ENCODE measurements around the gene CAMK4.
"Not testable (repeated sequence)": the region's sequence is repeated elsewhere in the genome, so short reads cannot be mapped to it uniquely, and the experiment has no call there.

CAMK4 gene

GRCh38 chr5:111229871-111230810, 6.0 kb downstream of the CAMK4 start:
- DNase-seq, result no peak

DNA sequence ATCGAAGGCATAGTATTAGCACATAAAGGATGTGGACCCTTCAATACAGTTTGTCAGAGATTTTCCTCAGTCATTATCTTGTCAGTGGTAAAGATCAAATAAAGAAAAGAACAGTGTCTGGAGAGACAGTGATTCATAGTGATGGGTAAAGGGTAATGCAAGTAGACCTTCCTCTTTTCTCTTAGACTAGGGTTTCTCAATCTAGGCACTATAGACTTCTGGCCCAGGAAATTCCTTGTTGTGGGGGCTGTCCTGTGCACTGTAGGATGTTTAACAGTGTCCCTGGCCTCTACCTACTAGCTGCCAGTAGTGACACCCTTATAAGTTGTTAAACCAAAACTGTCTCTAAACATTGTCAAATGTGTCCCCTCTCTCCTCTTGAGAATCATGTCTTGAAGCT, 6.9 kb downstream of the CAMK4 start:
- no peak for DNase-seq

- no peak for DNase-seq
These were observed 8.3 kb downstream of the CAMK4 start for GRCh38 chr5:111232311-111233051.

DNA sequence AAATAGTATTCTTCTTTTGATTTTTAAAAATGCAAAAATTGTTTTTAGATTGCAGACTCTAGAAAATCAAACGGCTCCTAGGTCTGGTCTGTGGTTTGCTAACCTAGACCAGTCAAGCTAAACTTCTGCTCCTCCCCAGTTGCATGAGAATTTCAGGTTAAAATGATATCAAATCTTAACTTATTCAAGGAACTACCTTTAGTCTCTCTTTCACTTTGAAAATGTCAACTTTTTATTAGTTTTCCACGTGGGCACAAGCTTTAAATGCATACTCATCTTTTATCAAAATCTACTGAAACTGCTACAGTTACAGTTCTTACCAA, 8.8 kb downstream of the CAMK4 start:
- no peak for DNase-seq

- DNase-seq, result no peak
These were observed 9.9 kb downstream of the CAMK4 start for GRCh38 chr5:111234125-111234524.

GRCh38 chr5:111235635-111236034, 11.5 kb downstream of the CAMK4 start:
- no peak for DNase-seq

DNA sequence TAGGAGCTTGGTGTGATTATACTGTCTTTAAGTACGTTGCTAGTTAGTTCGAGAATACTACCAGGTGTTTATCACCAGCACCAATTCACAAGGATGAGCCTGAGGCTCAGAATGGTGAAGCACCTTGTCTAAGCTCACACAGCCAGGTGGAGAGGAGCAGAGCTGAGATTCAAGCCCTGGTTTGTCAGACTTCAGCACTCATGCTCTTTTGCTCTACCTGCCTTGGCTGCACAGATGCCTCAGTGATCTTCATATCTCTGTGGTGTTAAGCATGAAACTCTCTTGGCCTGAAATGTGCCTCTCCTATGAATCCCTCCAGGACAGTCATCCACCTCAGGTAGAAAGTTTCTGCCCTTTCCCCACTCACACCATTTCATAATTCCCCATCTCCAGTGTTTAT, 12.2 kb downstream of the CAMK4 start:
- no peak for DNase-seq

DNA sequence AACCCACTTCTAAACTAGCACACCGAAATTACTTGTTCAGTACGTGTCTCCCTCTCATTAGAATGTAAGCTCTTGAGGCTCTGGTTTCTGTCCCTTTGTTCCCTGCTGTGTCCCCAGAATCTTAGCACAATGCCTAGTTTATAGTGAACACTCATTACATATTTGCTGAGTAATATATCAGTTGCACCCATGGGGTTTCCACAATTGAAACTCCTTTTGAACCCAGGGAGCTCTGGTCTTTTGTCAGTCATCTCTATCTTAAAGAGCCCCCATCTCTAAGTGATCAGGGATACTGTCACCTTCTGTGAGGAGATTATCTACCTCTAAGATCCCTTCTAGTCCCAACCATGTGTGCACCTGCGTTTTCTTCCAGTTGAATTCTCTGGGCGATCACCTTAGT, 12.8 kb downstream of the CAMK4 start:
- no peak for DNase-seq

- DNase-seq, result no peak
These were observed 13.3 kb downstream of the CAMK4 start for GRCh38 chr5:111237470-111237869.

GRCh38 chr5:111238431-111239225, 14.4 kb downstream of the CAMK4 start:
- DNase-seq, result no peak

- DNase-seq, result no peak
These were observed 17.5 kb downstream of the CAMK4 start for GRCh38 chr5:111241696-111242095.

DNA sequence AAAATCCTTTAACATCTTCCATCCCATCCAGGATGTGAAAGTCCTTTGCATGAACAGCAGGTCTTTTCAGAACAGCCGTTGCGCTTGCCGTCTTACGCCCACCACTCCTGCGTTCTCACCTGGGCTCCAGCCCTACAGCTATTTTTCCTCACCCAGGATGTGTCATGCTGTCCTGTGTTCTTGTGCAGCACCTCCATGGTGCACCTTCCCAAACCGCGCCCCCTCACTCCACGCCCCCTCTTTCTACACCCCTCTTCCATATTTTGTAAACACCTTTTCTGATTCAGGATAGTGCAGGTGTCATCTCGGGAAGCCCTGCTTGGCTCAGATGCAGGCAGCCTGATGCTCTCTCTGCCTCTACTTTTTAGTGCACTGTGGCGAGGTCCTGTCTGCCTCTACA, 18.4 kb downstream of the CAMK4 start:
- DNase-seq, result no peak

- DNase-seq, result no peak
These were observed 19.1 kb downstream of the CAMK4 start for GRCh38 chr5:111243318-111243717.

- no peak for DNase-seq
These were observed 21.5 kb downstream of the CAMK4 start for GRCh38 chr5:111245654-111246053.

DNA sequence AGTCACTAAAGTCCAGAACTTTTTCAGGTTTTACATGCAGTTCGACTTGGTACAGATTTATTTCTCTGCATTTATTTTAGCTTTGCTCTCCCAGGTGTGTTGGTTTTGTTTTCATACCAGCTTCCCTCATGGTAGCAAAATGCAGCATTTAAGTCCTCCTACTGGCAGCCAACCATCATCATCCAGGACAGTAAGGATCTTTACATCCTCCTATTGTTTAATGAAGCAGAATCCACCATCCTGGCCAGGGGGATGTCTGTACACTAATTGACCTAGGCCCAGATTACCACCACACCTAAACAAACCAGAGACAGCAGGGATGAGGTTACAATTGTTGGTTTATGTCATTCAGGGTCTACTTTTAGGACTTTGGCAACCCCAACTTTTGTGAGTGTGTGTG, 22.3 kb downstream of the CAMK4 start:
- no peak for DNase-seq

GRCh38 chr5:111248571-111248970, 24.4 kb downstream of the CAMK4 start:
- no peak for DNase-seq

- no peak for DNase-seq
These were observed 27.7 kb downstream of the CAMK4 start for GRCh38 chr5:111251921-111252320.

- DNase-seq, result no peak
These were observed 28.8 kb downstream of the CAMK4 start for GRCh38 chr5:111252799-111253545.

GRCh38 chr5:111254613-111255012, 30.4 kb downstream of the CAMK4 start:
- DNase-seq, result peak; percentile 81

DNA sequence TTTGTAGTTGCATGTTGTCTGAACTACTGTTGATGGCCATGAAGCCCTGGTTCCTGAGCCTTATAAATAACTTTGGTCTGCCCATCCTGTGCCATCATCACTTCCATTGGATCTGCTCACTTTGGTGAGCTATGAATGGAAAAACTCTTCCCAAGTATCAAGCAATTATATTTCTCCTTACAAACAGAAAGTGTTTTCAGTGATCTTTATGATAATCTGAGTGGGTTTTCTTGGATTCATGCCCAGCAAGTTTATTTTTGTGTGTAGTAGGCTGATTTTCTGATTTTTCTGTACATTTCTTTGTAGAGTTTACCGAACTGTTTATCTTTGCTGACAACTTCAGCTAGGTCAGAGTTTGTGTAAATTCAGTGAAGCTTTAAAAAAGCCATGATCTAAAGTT, 31.0 kb downstream of the CAMK4 start:
- DNase-seq, result no peak

DNA sequence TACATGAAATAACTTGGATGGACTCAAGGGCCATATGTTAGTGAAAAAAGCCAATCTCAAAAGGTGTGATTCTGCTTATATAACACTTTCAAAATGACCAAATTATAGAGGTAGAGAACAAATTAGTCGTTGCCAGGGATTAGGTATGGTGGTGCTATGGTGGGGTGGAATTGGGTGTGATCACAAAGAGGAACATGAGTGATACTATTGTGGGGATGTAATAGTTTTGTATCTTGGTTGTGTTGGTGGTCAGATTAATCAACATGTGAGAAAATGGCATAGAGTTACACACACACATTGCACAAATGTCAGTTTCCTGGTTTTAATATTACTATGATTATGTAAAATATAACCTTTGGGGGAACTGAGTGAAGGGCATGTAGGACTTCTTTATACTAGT, 31.9 kb downstream of the CAMK4 start:
- DNase-seq, result no peak

GRCh38 chr5:111257610-111258009, 33.4 kb downstream of the CAMK4 start:
- DNase-seq, result not testable (repeated sequence)

DNA sequence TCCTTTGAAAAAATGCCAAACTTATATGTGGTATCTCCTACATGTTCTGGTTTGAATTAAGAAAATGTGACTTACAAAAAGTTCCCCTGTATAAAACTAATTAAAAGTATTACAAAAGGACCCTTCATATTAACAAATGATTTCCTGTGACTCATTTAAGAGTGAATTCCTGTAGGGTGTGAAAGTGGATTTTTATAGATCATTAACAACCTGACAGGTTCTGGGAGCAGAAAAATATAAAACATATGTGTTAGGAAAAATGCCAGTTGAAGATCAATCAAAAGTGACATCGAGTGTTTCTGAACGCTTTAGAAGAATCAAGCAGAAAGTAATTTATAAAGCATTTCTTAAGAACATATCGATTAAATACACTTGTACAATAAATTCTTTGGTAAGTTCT, 35.5 kb downstream of the CAMK4 start:
- no peak for DNase-seq
